ENCODE measurements around the gene RPGRIP1L.

The RPGRIP1L gene

GRCh38 chr16:53651357-53651756, 52.3 kb downstream of the RPGRIP1L start:
- DNase-seq (ENCODE audit: low read depth), result no peak

GRCh38 chr16:53646506-53646905, 57.2 kb downstream of the RPGRIP1L start:
- no peak for DNase-seq (ENCODE audit: low read depth)

- no peak for DNase-seq (ENCODE audit: low read depth)
Observed at GRCh38 chr16:53643474-53643873, 60.2 kb downstream of the RPGRIP1L start.

- DNase-seq (ENCODE audit: low read depth), result no peak
Observed at GRCh38 chr16:53642094-53642493, 61.6 kb downstream of the RPGRIP1L start.

- DNase-seq (ENCODE audit: low read depth), result no peak
Observed at GRCh38 chr16:53636978-53637377, 66.7 kb downstream of the RPGRIP1L start.

- DNase-seq (ENCODE audit: low read depth), result no peak
Observed at GRCh38 chr16:53632526-53632925, 71.1 kb downstream of the RPGRIP1L start.

GRCh38 chr16:53631236-53632025, 72.2 kb downstream of the RPGRIP1L start:
- DNase-seq (ENCODE audit: low read depth), result no peak

- no peak for DNase-seq (ENCODE audit: low read depth)
Observed at GRCh38 chr16:53629607-53630312, 73.9 kb downstream of the RPGRIP1L start.

- no peak for DNase-seq (ENCODE audit: low read depth)
Observed at GRCh38 chr16:53629151-53629550, 74.5 kb downstream of the RPGRIP1L start.

- no peak for DNase-seq (ENCODE audit: low read depth)
Observed at GRCh38 chr16:53626811-53627210, 76.8 kb downstream of the RPGRIP1L start.

- DNase-seq (ENCODE audit: low read depth), result no peak
Observed at GRCh38 chr16:53626161-53626560, 77.5 kb downstream of the RPGRIP1L start.

- no peak for DNase-seq (ENCODE audit: low read depth)
Observed at GRCh38 chr16:53625221-53625620, 78.4 kb downstream of the RPGRIP1L start.

- DNase-seq (ENCODE audit: low read depth), result no peak
Observed at GRCh38 chr16:53622315-53622714, 81.3 kb downstream of the RPGRIP1L start.

- no peak for DNase-seq (ENCODE audit: low read depth)
Observed at GRCh38 chr16:53620476-53620875, 83.2 kb downstream of the RPGRIP1L start.

GRCh38 chr16:53619235-53619634, 84.4 kb downstream of the RPGRIP1L start:
- no peak for DNase-seq (ENCODE audit: low read depth)

- DNase-seq (ENCODE audit: low read depth), result peak; percentile 22
Observed at GRCh38 chr16:53614346-53614745, 89.3 kb downstream of the RPGRIP1L start.

- no peak for DNase-seq (ENCODE audit: low read depth)
Observed at GRCh38 chr16:53612003-53612402, 91.7 kb downstream of the RPGRIP1L start.

- no peak for DNase-seq (ENCODE audit: low read depth)
Observed at GRCh38 chr16:53611179-53611696, 92.4 kb downstream of the RPGRIP1L start.

GRCh38 chr16:53609536-53609935, 94.1 kb downstream of the RPGRIP1L start:
- DNase-seq (ENCODE audit: low read depth), result no peak

- no peak for DNase-seq (ENCODE audit: low read depth)
Observed at GRCh38 chr16:53608094-53608493, 95.6 kb downstream of the RPGRIP1L start.

- no peak for DNase-seq (ENCODE audit: low read depth)
Observed at GRCh38 chr16:53605831-53606400, 97.7 kb downstream of the RPGRIP1L start.

GRCh38 chr16:53605356-53605755, 98.3 kb downstream of the RPGRIP1L start:
- no peak for DNase-seq (ENCODE audit: low read depth)

- no peak for DNase-seq (ENCODE audit: low read depth)
Observed at GRCh38 chr16:53601961-53602360, 101.7 kb downstream of the RPGRIP1L start.

Measured in ELR (cell line).